ENCODE data around the gene PLA2G2F. TPM values are rescaled to one million over a fixed set of nuclear protein-coding genes. Genes with fewer than 3 reads are reported as not detected.

Gene PLA2G2F
- total and polyA plus RNA-seq, 9 of the 15 experiments (the other 6 are each of a cell fraction or from before 2014, with no cell fraction given): not detected

DNA sequence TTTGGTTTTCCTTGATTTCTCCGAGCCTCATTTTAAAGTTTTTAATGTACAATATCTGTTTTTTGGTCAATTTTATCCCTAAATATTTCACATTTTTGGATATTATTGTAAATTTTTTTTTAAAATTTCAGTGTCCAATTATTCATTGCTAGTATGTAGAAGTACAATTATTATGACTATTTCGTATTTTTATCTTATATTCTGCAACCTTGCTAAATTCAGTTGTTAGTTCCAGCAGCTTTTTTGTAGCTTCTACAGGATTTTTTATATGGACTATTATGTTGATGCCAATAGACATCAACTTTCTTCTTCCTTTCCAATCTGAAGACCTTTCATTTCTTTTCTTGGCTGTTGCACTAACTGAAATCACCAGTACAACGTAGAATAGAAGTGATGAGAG is 4.1 kb upstream of the PLA2G2F start:
- POLR2A ChIA-PET: no interaction called here
- CTCF ChIA-PET (ENCODE audit: low intra/inter-chr PET ratio): no interaction called here
- TF ChIP-seq, protein P1, sequence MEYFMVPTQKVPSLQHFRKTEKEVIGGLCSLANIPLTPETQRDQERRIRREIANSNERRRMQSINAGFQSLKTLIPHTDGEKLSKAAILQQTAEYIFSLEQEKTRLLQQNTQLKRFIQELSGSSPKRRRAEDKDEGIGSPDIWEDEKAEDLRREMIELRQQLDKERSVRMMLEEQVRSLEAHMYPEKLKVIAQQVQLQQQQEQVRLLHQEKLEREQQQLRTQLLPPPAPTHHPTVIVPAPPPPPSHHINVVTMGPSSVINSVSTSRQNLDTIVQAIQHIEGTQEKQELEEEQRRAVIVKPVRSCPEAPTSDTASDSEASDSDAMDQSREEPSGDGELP (CRISPR knock-in tag; IDR thresholded peaks at IDR 0.05; ENCODE audit: borderline replicate concordance): no peak
- TF ChIP-seq MAFG (tag; conservative IDR thresholded peaks at IDR 0.05) (peak; percentile 25; the same call in 1 of the 2 replicates), ZNF316 (IDR thresholded peaks at IDR 0.05) (peak; percentile 53), C11orf30 (IDR thresholded peaks at IDR 0.05; ENCODE audit: low read depth) (peak; percentile 54; the same call in 1 of the 2 replicates)

DNA sequence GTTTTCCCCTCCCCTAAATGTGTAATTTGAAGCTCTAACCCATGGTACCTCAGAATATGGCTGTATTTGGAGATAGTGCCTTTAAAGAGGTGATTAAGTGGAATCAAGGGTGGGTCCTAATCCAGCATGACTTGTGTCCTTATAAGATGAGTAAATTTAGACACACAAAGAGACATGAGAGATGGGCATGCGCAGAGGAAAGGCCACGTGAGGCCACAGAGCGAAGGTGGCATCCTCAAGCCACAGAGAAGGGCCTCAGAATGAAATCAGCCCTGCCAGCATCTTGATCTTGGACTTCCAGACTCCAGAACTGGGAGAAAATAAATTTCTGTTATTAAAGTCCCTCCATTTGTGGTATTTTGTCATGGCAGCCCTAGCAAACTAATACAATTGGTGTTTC is 2.9 kb upstream of the PLA2G2F start:
- Histone ChIP-seq H3K4me2 (ENCODE audit: insufficient read depth, low read length) (no peak overlapping the region), H3K4me3 (no peak overlapping the region), H3K9me3 (replicated peaks; ENCODE audit: control insufficient read depth, insufficient read depth, low read depth, low read length) (no peaks in the 10 kb centered on the region), H3K79me2 (ENCODE audit: control insufficient read depth, insufficient read depth, low read length) (no peaks in the 10 kb centered on the region), H3K36me3 (ENCODE audit: control insufficient read depth, insufficient read depth, low read length) (no peaks in the 10 kb centered on the region), H3K27ac (ENCODE audit: extremely low read depth, low read depth, low read length) (no peak overlapping the region), H3K4me1 (replicated peaks in 1 of 2; ENCODE audit: control insufficient read depth in 2 of 2, insufficient read depth in 2 of 2, low read length in 2 of 2) (no peaks in the 10 kb centered on the region), H3K9ac (ENCODE audit: insufficient read depth in 1 of 2, low read depth in 2 of 2, low read length in 2 of 2) (no peak overlapping the region), H3K27me3 (ENCODE audit: control insufficient read depth in 2 of 2, insufficient read depth in 2 of 2, low read length in 2 of 2) (peaks cover 3 to 42% of the 10 kb centered on the region in 2 experiments; a peak in 2 of 5 replicates), H4K20me1 (replicated peaks; ENCODE audit: control insufficient read depth, insufficient read depth, low read length) (no peaks in the 10 kb centered on the region), H2AFZ (ENCODE audit: low read depth, low read length) (no peak overlapping the region), H3K9me1 (ENCODE audit: control insufficient read depth, insufficient read depth, low read length) (no peaks in the 10 kb centered on the region)
- CTCF ChIA-PET (ENCODE audit: low intra/inter-chr PET ratio): no interaction called here
- POLR2A ChIA-PET: interaction anchor here (0.7 kb wide), 1 partner anchor 9 kb away, joined by 3 read pairs; no protein-coding TSS in a partner anchor
- 2% methylated on average over 3 of the region's 3 CpGs for WGBS (ENCODE audit: insufficient coverage, low coverage, missing lambda C conversion rate)
- FAIRE-seq: no peak
- DNase-seq (ENCODE audit: extremely low read depth in 1 of 4, low spot score in 3 of 4): no peak
- BruUV-seq (replicated peaks): no TSS peak
- ATAC-seq: no peak
- in situ Hi-C loops (cut with MboI) (no loop called here), intact Hi-C loops (cut with micrococcal nuclease) (no loop called here)
- TF ChIP-seq, protein P2, sequence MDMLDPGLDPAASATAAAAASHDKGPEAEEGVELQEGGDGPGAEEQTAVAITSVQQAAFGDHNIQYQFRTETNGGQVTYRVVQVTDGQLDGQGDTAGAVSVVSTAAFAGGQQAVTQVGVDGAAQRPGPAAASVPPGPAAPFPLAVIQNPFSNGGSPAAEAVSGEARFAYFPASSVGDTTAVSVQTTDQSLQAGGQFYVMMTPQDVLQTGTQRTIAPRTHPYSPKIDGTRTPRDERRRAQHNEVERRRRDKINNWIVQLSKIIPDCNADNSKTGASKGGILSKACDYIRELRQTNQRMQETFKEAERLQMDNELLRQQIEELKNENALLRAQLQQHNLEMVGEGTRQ (CRISPR knock-in tag; IDR thresholded peaks at IDR 0.05): peak; percentile 31; the same call in 1 of the 2 replicates
- TF ChIP-seq MTA2 (IDR thresholded peaks at IDR 0.05; ENCODE audit: low read depth) (no peak), RAD21 (CRISPR knock-in tag; conservative IDR thresholded peaks at IDR 0.05 in 1 of 2, IDR thresholded peaks at IDR 0.05 in 1 of 2) (no peak), NR1H2 (CRISPR knock-in tag; IDR thresholded peaks at IDR 0.05) (no peak), EZH2 (IDR thresholded peaks at IDR 0.05; ENCODE audit: borderline replicate concordance, low read depth, low read length) (no peak), FOXK2 (conservative IDR thresholded peaks at IDR 0.05 in 1 of 2, IDR thresholded peaks at IDR 0.05 in 1 of 2; ENCODE audit: low read depth in 2 of 2) (no peak), TEAD2 (tag; IDR thresholded peaks at IDR 0.05) (no peak)

More for the DNA sequence above, 4.1 kb upstream of the PLA2G2F start:
- Histone ChIP-seq H2AFZ (ENCODE audit: low read depth, low read length) (no peak overlapping the region), H3K4me3 (no peak overlapping the region), H3K36me3 (ENCODE audit: control insufficient read depth, insufficient read depth, low read length) (no peaks in the 10 kb centered on the region), H3K9me1 (ENCODE audit: control insufficient read depth, insufficient read depth, low read length) (no peaks in the 10 kb centered on the region), H3K27me3 (ENCODE audit: control insufficient read depth in 2 of 2, insufficient read depth in 2 of 2, low read length in 2 of 2) (peaks cover 0 to 30% of the 10 kb centered on the region in 2 experiments; a peak in 2 of 5 replicates), H4K20me1 (replicated peaks; ENCODE audit: control insufficient read depth, insufficient read depth, low read length) (no peaks in the 10 kb centered on the region), H3K9ac (ENCODE audit: insufficient read depth in 1 of 2, low read depth in 2 of 2, low read length in 2 of 2) (no peak overlapping the region), H3K4me2 (ENCODE audit: insufficient read depth, low read length) (no peak overlapping the region), H3K9me3 (replicated peaks; ENCODE audit: control insufficient read depth, insufficient read depth, low read depth, low read length) (no peaks in the 10 kb centered on the region), H3K27ac (ENCODE audit: extremely low read depth, low read depth, low read length) (no peak overlapping the region), H3K79me2 (ENCODE audit: control insufficient read depth, insufficient read depth, low read length) (no peaks in the 10 kb centered on the region), H3K4me1 (replicated peaks in 1 of 2; ENCODE audit: control insufficient read depth in 2 of 2, insufficient read depth in 2 of 2, low read length in 2 of 2) (no peaks in the 10 kb centered on the region)
- DNase-seq (ENCODE audit: extremely low read depth in 1 of 4, low spot score in 3 of 4) (no peak), FAIRE-seq (no peak), ATAC-seq (no peak)
- no TSS peak for BruUV-seq (replicated peaks)
- intact Hi-C loops (cut with micrococcal nuclease): no loop called here
- WGBS (ENCODE audit: insufficient coverage, low coverage, missing lambda C conversion rate): 2% methylated on average over 3 of the region's 3 CpGs
- in situ Hi-C loops (cut with MboI): no loop called here

All from K562 (cell line).